Measurements from ENCODE around the gene NPTX2. TPM values are rescaled to one million over a fixed set of nuclear protein-coding genes. Genes with fewer than 3 reads are reported as not detected.

The NPTX2 gene
- total and polyA plus RNA-seq, 2 of the 8 experiments (the other 6 are each of a cell fraction or from before 2014, with no cell fraction given): 18.4 to 19.2 TPM

- TF ChIP-seq E2F6 (IDR thresholded peaks at IDR 0.05) (no peak), YY1 (IDR thresholded peaks at IDR 0.05; ENCODE audit: low read depth, low read length) (no peak), ASH2L (IDR thresholded peaks at IDR 0.05; ENCODE audit: low read length) (no peak), RXRA (IDR thresholded peaks at IDR 0.05; ENCODE audit: insufficient read depth, low read depth, low read length) (no peak), SIRT6 (IDR thresholded peaks at IDR 0.05; ENCODE audit: low read length) (no peak), TEAD4 (IDR thresholded peaks at IDR 0.05; ENCODE audit: low read depth, low read length) (no peak), KDM5A (IDR thresholded peaks at IDR 0.05; ENCODE audit: low read length) (no peak), EZH2 (IDR thresholded peaks at IDR 0.05; ENCODE audit: low read depth, low read length, severe bottlenecking) (no peak)
Observed at GRCh38 chr7:98641646-98642500, 24.8 kb downstream of the NPTX2 start (continued).
